H9 (cell line): ENCODE measurements around the gene NEK11. TPM values are rescaled to one million over a fixed set of nuclear protein-coding genes. Genes with fewer than 3 reads are reported as not detected.

Experiments used
- DNase-seq: peaks from one replicate; pipeline ENCODE4 v3.0.0-alpha.2; 2017
- H2AFZ ChIP-seq: one replicate; pipeline ENCODE4 v1.6.1; 2013; ENCODE audit warnings: mild to moderate bottlenecking, low read length, control low read depth, moderate library complexity
- H2AK5ac ChIP-seq: 2 replicates; pipeline ENCODE4 v1.6.1; 2013; ENCODE audit warnings: low read length, control low read depth, mixed read lengths; ENCODE audit not compliant: insufficient read length
- H2BK120ac ChIP-seq: one replicate; pipeline ENCODE4 v1.6.1; 2013; ENCODE audit warnings: low read depth, mild to moderate bottlenecking, low read length, control low read depth, inconsistent platforms; ENCODE audit not compliant: poor library complexity, severe bottlenecking
- H2BK12ac ChIP-seq: 2 replicates; pipeline ENCODE4 v1.6.1; 2013; ENCODE audit warnings: low read length, control low read depth, mixed read lengths, low read depth; ENCODE audit not compliant: insufficient read length
- H2BK15ac ChIP-seq: 2 replicates; pipeline ENCODE4 v1.6.1; 2013; ENCODE audit warnings: low read depth, low read length, control low read depth
- H2BK20ac ChIP-seq: one replicate; pipeline ENCODE4 v1.6.1; 2013; ENCODE audit warnings: low read depth, mild to moderate bottlenecking, low read length, control low read depth, inconsistent platforms; ENCODE audit not compliant: poor library complexity, severe bottlenecking
- H2BK5ac ChIP-seq: 2 replicates; pipeline ENCODE4 v1.6.1; 2013; ENCODE audit warnings: low read length, control low read depth, mixed read lengths; ENCODE audit not compliant: insufficient read length
- H3K14ac ChIP-seq: 2 replicates; pipeline ENCODE4 v1.6.1; 2013; ENCODE audit warnings: low read length, control low read depth; ENCODE audit not compliant: insufficient read depth
- H3K18ac ChIP-seq: 2 replicates; pipeline ENCODE4 v1.6.1; 2013; ENCODE audit warnings: low read depth, mild to moderate bottlenecking, mixed read lengths, low read length, control low read depth; ENCODE audit not compliant: insufficient read length
- H3K23ac ChIP-seq: 2 replicates; pipeline ENCODE4 v1.6.1; 2013; ENCODE audit warnings: low read length, control low read depth, mixed read lengths, low read depth; ENCODE audit not compliant: insufficient read length
- H3K23me2 ChIP-seq: 2 replicates; pipeline ENCODE4 v1.6.1; 2013; ENCODE audit warnings: low read depth, mild to moderate bottlenecking, mixed read lengths, low read length, control low read depth; ENCODE audit not compliant: insufficient read length, poor library complexity, severe bottlenecking
- H3K27ac ChIP-seq: 2 replicates; pipeline ENCODE4 v1.5.1; 2013; ENCODE audit warnings: low read length, control low read depth, mixed read lengths, low read depth; ENCODE audit not compliant: insufficient read length
- H3K27me3 ChIP-seq: 2 replicates; pipeline ENCODE4 v1.6.1; 2013; ENCODE audit warnings: low read length, control low read depth, inconsistent platforms; ENCODE audit not compliant: insufficient read depth
- H3K4ac ChIP-seq: 2 replicates; pipeline ENCODE4 v1.6.1; 2013; ENCODE audit warnings: low read depth, mild to moderate bottlenecking, control low read depth, inconsistent platforms, low read length, moderate library complexity
- H3K4me1 ChIP-seq: 2 replicates; pipeline ENCODE4 v1.6.1; 2013; ENCODE audit warnings: low read length, control low read depth, inconsistent platforms; ENCODE audit not compliant: insufficient read depth
- H3K4me2 ChIP-seq: 2 replicates; pipeline ENCODE4 v1.6.1; 2013; ENCODE audit warnings: low read length, control low read depth, mixed read lengths; ENCODE audit not compliant: insufficient read length, insufficient read depth
- H3K56ac ChIP-seq: 2 replicates; pipeline ENCODE4 v1.6.1; 2013; ENCODE audit warnings: low read depth, mild to moderate bottlenecking, mixed read lengths, low read length, control low read depth; ENCODE audit not compliant: insufficient read length
- H3K79me1 ChIP-seq: 2 replicates; pipeline ENCODE4 v1.6.1; 2013; ENCODE audit warnings: low read depth, mild to moderate bottlenecking, moderate library complexity, low read length, control low read depth, inconsistent platforms; ENCODE audit not compliant: insufficient read depth, poor library complexity, severe bottlenecking
- H3K79me2 ChIP-seq: 2 replicates; pipeline ENCODE4 v1.6.1; 2013; ENCODE audit warnings: low read length, control low read depth, inconsistent platforms; ENCODE audit not compliant: insufficient read depth
- H3K9ac ChIP-seq: 2 replicates; pipeline ENCODE4 v1.6.1; 2013; ENCODE audit warnings: low read length, control low read depth, mixed read lengths; ENCODE audit not compliant: insufficient read length; ENCODE audit errors: extremely low read depth
- H3K9me3 ChIP-seq: one replicate; pipeline ENCODE4 v1.6.1; 2013; ENCODE audit warnings: low read depth, low read length, inconsistent platforms; ENCODE audit not compliant: control insufficient read depth
- H3T11ph ChIP-seq: one replicate; pipeline ENCODE4 v1.6.1; 2013; ENCODE audit warnings: mild to moderate bottlenecking, low read length, control low read depth, inconsistent platforms
- H4K20me1 ChIP-seq: one replicate; pipeline ENCODE4 v1.6.1; 2013; ENCODE audit not compliant: control insufficient read depth, insufficient read length, insufficient read depth
- H4K5ac ChIP-seq: 2 replicates; pipeline ENCODE4 v1.6.1; 2013; ENCODE audit warnings: low read depth, mild to moderate bottlenecking, mixed read lengths, low read length, control low read depth; ENCODE audit not compliant: insufficient read length
- H4K8ac ChIP-seq: replicated peaks from 2 replicates; pipeline ENCODE4 v1.6.1; 2013; ENCODE audit warnings: low read length, control low read depth, mixed read lengths, low read depth; ENCODE audit not compliant: insufficient read length
- H4K91ac ChIP-seq: 2 replicates; pipeline ENCODE4 v1.6.1; 2013; ENCODE audit warnings: low read depth, mild to moderate bottlenecking, moderate library complexity, mixed read lengths, low read length, control low read depth; ENCODE audit not compliant: insufficient read length
- H3K27ac Mint-ChIP-seq, 3 experiments: 2 replicates in 2 of 3; 3 replicates in 1 of 3; pipeline ENCODE4 v1.8.0; 2020 to 2021; ENCODE audit warnings: mixed read lengths in 3 of 3, mild to moderate bottlenecking in 1 of 3, moderate library complexity in 1 of 3
- H3K27me3 Mint-ChIP-seq: 2 replicates; pipeline ENCODE4 v1.8.0; 2021; ENCODE audit warnings: low read depth, mild to moderate bottlenecking, moderate library complexity, mixed read lengths
- H3K36me3 Mint-ChIP-seq, 3 experiments: 2 replicates in 2 of 3; 3 replicates in 1 of 3; pipeline ENCODE4 v1.8.0; 2020 to 2021; ENCODE audit warnings: low read depth in 3 of 3, mixed read lengths in 3 of 3; ENCODE audit not compliant: insufficient read depth in 1 of 3
- H3K4me1 Mint-ChIP-seq, 2 experiments: 2 replicates each; pipeline ENCODE4 v1.8.0; 2020; ENCODE audit warnings: mixed read lengths in 2 of 2
- H3K4me3 Mint-ChIP-seq, 2 experiments: 2 replicates in 1 of 2; 3 replicates in 1 of 2; pipeline ENCODE4 v1.8.0; 2020 to 2021; ENCODE audit warnings: mild to moderate bottlenecking in 2 of 2, mixed read lengths in 2 of 2, moderate library complexity in 1 of 2
- H3K9me3 Mint-ChIP-seq, 2 experiments: 2 replicates in 1 of 2; 3 replicates in 1 of 2; pipeline ENCODE4 v1.8.0; 2020; ENCODE audit warnings: mild to moderate bottlenecking in 2 of 2, mixed read lengths in 2 of 2, moderate library complexity in 1 of 2
- CTCF ChIP-seq: fragments of 200-600 bp; sonication (generic); conservative IDR thresholded peaks from 3 replicates; pipeline ENCODE4 v1.8.0; 2021; ENCODE audit warnings: antibody characterized with exemption, mild to moderate bottlenecking
- total RNA-seq: library from RNA; stranded (reverse); gene quantifications from 2 replicates; pipeline ENCODE4 v1.2.1, GENCODE V29; 2021

Gene NEK11
- total RNA-seq, 1 experiment from 2014 or later: 2.5 TPM

- no peak for DNase-seq
- Histone ChIP-seq H4K8ac (no peak overlapping the region), H3K9me3 (no peaks in the 10 kb centered on the region), H4K5ac (no peak overlapping the region), H3K27ac (no peak overlapping the region), H4K91ac (no peak overlapping the region), H3K9ac (no peak overlapping the region), H4K20me1 (no peaks in the 10 kb centered on the region), H2BK15ac (no peak overlapping the region), H3K23ac (no peak overlapping the region), H3K56ac (no peak overlapping the region), H3K79me1 (no peaks in the 10 kb centered on the region), H3K4ac (no peak overlapping the region), H2BK120ac (no peak overlapping the region), H2BK12ac (no peak overlapping the region), H3K79me2 (no peaks in the 10 kb centered on the region), H2BK20ac (no peak overlapping the region), H2AFZ (no peak overlapping the region), H3K18ac (no peak overlapping the region), H3K4me1 (no peaks in the 10 kb centered on the region), H2AK5ac (no peak overlapping the region), H3K14ac (no peak overlapping the region), H3K23me2 (no peaks in the 10 kb centered on the region), H2BK5ac (no peak overlapping the region), H3T11ph (no peak overlapping the region), H3K27me3 (no peaks in the 10 kb centered on the region), H3K4me2 (no peak overlapping the region)
- Mint-ChIP-seq H3K27me3 (peaks cover 3% of the 10 kb centered on the region; the same call in 1 of the 2 replicates), H3K27ac (no peak overlapping the region), H3K9me3 (no peaks in the 10 kb centered on the region), H3K36me3 (no peaks in the 10 kb centered on the region), H3K4me3 (no peak overlapping the region), H3K4me1 (no peaks in the 10 kb centered on the region)
- TF ChIP-seq CTCF: no peak
Observed at GRCh38 chr3:131314318-131314717, 287.6 kb downstream of the NEK11 start.
